A549 (cell line): ENCODE measurements around the gene PIEZO2. TPM values are rescaled to one million over a fixed set of nuclear protein-coding genes. Genes with fewer than 3 reads are reported as not detected.

Source experiments
- ATAC-seq, 2 experiments: fragments of 200-7000 bp in 1 of 2; fragments of >200 bp in 1 of 2; cut with Nextera tagmentation in 1 of 2; cut with Tn5 transposase in 1 of 2; 3 replicates each; pipeline versions ENCODE4 v1.8.0 to v1.9.1; 2018 to 2020; ENCODE audit warnings: mild to moderate bottlenecking in 1 of 2, moderate library complexity in 1 of 2
- CTCF ChIA-PET: fragments of 300-600 bp; sonication (Branson Sonifier 250); formaldehyde crosslinking; extraction: SDS; loops from one replicate; lab custom pipeline; 2021; ENCODE audit warnings: antibody characterized with exemption, inconsistent platforms; lab: Yijun Ruan, JAX
- POLR2A ChIA-PET: fragments of 350-600 bp; formaldehyde crosslinking; extraction: SDS; loops from one replicate; lab custom pipeline; 2021; ENCODE audit warnings: antibody characterized with exemption, inconsistent platforms; lab: Yijun Ruan, JAX
- DNase-seq, 2 experiments: peaks; one replicate each; pipeline versions ENCODE4 v3.0.0 to v3.0.0-alpha.2; 2011 to 2016; ENCODE audit warnings: low read depth in 1 of 2, low spot score in 1 of 2
- FAIRE-seq: peaks from 2 replicates; lab custom pipeline; 2011; peaks lifted over from hg19 to GRCh38; lab: Jason Lieb, UNC
- H3K27ac ChIP-seq, 2 experiments: fragments of >200 bp; sonication (Bioruptor Twin); formaldehyde crosslinking; 3 replicates each; pipeline ENCODE4 v1.5.1; 2016 to 2017
- H3K4me1 ChIP-seq: fragments of >200 bp; sonication (Bioruptor Twin); formaldehyde crosslinking; 3 replicates; pipeline ENCODE4 v1.6.1; 2016
- H3K4me2 ChIP-seq: fragments of >200 bp; sonication (Bioruptor Twin); formaldehyde crosslinking; 3 replicates; pipeline ENCODE4 v1.6.1; 2016
- H3K4me3 ChIP-seq: fragments of >200 bp; sonication (Bioruptor Twin); formaldehyde crosslinking; 3 replicates; pipeline ENCODE4 v1.5.1; 2016
- H3K9me3 ChIP-seq: fragments of >200 bp; sonication (Bioruptor Twin); formaldehyde crosslinking; 3 replicates; pipeline ENCODE4 v1.6.1; 2016
- CBX8 ChIP-seq: fragments of 200-600 bp; sonication (generic); IDR thresholded peaks from 2 replicates; pipeline ENCODE4 v1.6.1; 2016
- CEBPB ChIP-seq, 2 experiments: fragments of >200 bp in 1 of 2; sonication (Bioruptor Twin) in 1 of 2; formaldehyde crosslinking in 1 of 2; IDR thresholded peaks; 2 replicates each; pipeline ENCODE4 v1.6.1; 2012 to 2016
- CHD2 ChIP-seq: fragments of 150-350 bp; IDR thresholded peaks from 2 replicates; pipeline ENCODE4 v1.6.1; 2014; ENCODE audit warnings: low read length; ENCODE audit not compliant: partially characterized antibody
- EHMT2 ChIP-seq: fragments of 200-600 bp; sonication (generic); IDR thresholded peaks from 2 replicates; pipeline ENCODE4 v1.6.1; 2016; ENCODE audit warnings: antibody characterized with exemption, low read depth, mild to moderate bottlenecking, moderate library complexity
- EP300 ChIP-seq, 2 experiments: fragments of >200 bp; sonication (Bioruptor Twin); formaldehyde crosslinking; IDR thresholded peaks; 2 replicates in 1 of 2; 3 replicates in 1 of 2; pipeline ENCODE4 v1.6.1; 2016 to 2017
- ESRRA ChIP-seq: fragments of 150-350 bp; IDR thresholded peaks from 2 replicates; pipeline ENCODE4 v1.6.1; 2014; ENCODE audit warnings: mild to moderate bottlenecking, low read length, borderline replicate concordance
- FOSB ChIP-seq: fragments of 250-450 bp; sonication (Bioruptor Pico); IDR thresholded peaks from 2 replicates; pipeline ENCODE4 v1.5.0; 2020; ENCODE audit warnings: mild to moderate bottlenecking, moderate library complexity
- GATA3 ChIP-seq: IDR thresholded peaks from 2 replicates; pipeline ENCODE4 v1.6.1; 2012; ENCODE audit warnings: borderline replicate concordance
- HDAC2 ChIP-seq: fragments of 200-600 bp; sonication (generic); IDR thresholded peaks from 2 replicates; pipeline ENCODE4 v1.6.1; 2016
- HEYL ChIP-seq: fragments of 250-450 bp; sonication (Bioruptor Pico); IDR thresholded peaks from 2 replicates; pipeline ENCODE4 v1.8.0; 2021; ENCODE audit warnings: mild to moderate bottlenecking, moderate library complexity
- HOXA7 ChIP-seq: fragments of 250-450 bp; sonication (Bioruptor Pico); IDR thresholded peaks from 2 replicates; pipeline ENCODE4 v1.5.0; 2020; ENCODE audit warnings: mild to moderate bottlenecking, moderate library complexity
- JUNB ChIP-seq: fragments of >200 bp; sonication (Bioruptor Twin); formaldehyde crosslinking; IDR thresholded peaks from 2 replicates; pipeline ENCODE4 v1.6.1; 2016
- KDM5A ChIP-seq: fragments of 200-600 bp; sonication (generic); IDR thresholded peaks from 2 replicates; pipeline ENCODE4 v1.6.1; 2016; ENCODE audit warnings: antibody characterized with exemption, mild to moderate bottlenecking
- NFE2L2 ChIP-seq: fragments of 150-350 bp; conservative IDR thresholded peaks from 2 replicates; pipeline ENCODE4 v1.6.1; 2014; ENCODE audit warnings: low read length
- NPAS2 ChIP-seq: fragments of 250-450 bp; sonication (Bioruptor Pico); IDR thresholded peaks from 2 replicates; pipeline ENCODE4 v1.8.0; 2022; ENCODE audit warnings: mild to moderate bottlenecking, moderate library complexity, borderline replicate concordance
- NR3C1 ChIP-seq: fragments of >200 bp; sonication (Bioruptor Twin); formaldehyde crosslinking; IDR thresholded peaks from 3 replicates; pipeline ENCODE4 v1.6.1; 2017
- PHF8 ChIP-seq: fragments of 200-600 bp; sonication (generic); IDR thresholded peaks from 2 replicates; pipeline ENCODE4 v1.6.1; 2016; ENCODE audit warnings: low read depth, mild to moderate bottlenecking, antibody characterized with exemption, moderate library complexity, borderline replicate concordance
- POLR2A ChIP-seq: IDR thresholded peaks from 2 replicates; pipeline ENCODE4 v1.6.1; 2012; ENCODE audit warnings: mild to moderate bottlenecking, low read length
- RAD21 ChIP-seq, 2 experiments: fragments of >200 bp in 1 of 2; sonication (Bioruptor Twin) in 1 of 2; formaldehyde crosslinking in 1 of 2; IDR thresholded peaks in 1 of 2; conservative IDR thresholded peaks in 1 of 2; 2 replicates in 1 of 2; 3 replicates in 1 of 2; pipeline ENCODE4 v1.6.1; 2012 to 2018; ENCODE audit warnings: inconsistent platforms in 1 of 2
- RARB ChIP-seq: fragments of 250-450 bp; sonication (Bioruptor Pico); IDR thresholded peaks from 2 replicates; pipeline ENCODE4 v1.8.0; 2021; ENCODE audit warnings: mild to moderate bottlenecking, moderate library complexity
- RFX5 ChIP-seq: fragments of 450-650 bp; IDR thresholded peaks from 2 replicates; pipeline ENCODE4 v1.7.1; 2014; ENCODE audit warnings: antibody characterized with exemption, mild to moderate bottlenecking, moderate library complexity
- SMC3 ChIP-seq: fragments of >200 bp; sonication (Bioruptor Twin); formaldehyde crosslinking; IDR thresholded peaks from 3 replicates; pipeline ENCODE4 v1.6.1; 2018; ENCODE audit warnings: inconsistent platforms
- TP53 ChIP-seq: fragments of 250-450 bp; sonication (Bioruptor Pico); IDR thresholded peaks from 2 replicates; pipeline ENCODE4 v1.5.0; 2021; ENCODE audit warnings: mild to moderate bottlenecking, moderate library complexity
- ZFP36 ChIP-seq: fragments of 450-650 bp; IDR thresholded peaks from 2 replicates; pipeline ENCODE4 v1.6.1; 2014; ENCODE audit warnings: borderline replicate concordance; ENCODE audit not compliant: partially characterized antibody
- WGBS: methylation state at CpG from one replicate; pipeline ENCODE4 v1.1.6; 2017; ENCODE audit errors: missing lambda C conversion rate; 5-methylcytosine and 5-hydroxymethylcytosine counted together
- polyA plus RNA-seq, 4 experiments: library from polyadenylated mRNA; depleted of rRNA in 3 of 4; stranded (reverse); fragments of >200 nt; fragmentation: RNase III in 1 of 4; extraction: RNeasy Plus Mini Kit Qiagen cat#74134 plus additional on column Dnase treatment in 1 of 4; gene quantifications; 2 replicates in 3 of 4; 3 replicates in 1 of 4; pipeline ENCODE4 v1.2.3, GENCODE V29; 2011 to 2017
- TF ChIP-seq, protein P1 (sequence below): fragments of >200 bp; sonication (Bioruptor Twin); formaldehyde crosslinking; IDR thresholded peaks from 2 replicates; pipeline ENCODE4 v1.6.1; 2016
- TF ChIP-seq, protein P2 (sequence below): IDR thresholded peaks from 2 replicates; pipeline ENCODE4 v1.6.1; 2012
- TF ChIP-seq, protein P3 (sequence below): IDR thresholded peaks from 2 replicates; pipeline ENCODE4 v1.6.1; 2012; ENCODE audit warnings: low read depth, borderline replicate concordance
- TF ChIP-seq, protein P4 (sequence below): fragments of 250-450 bp; sonication (Bioruptor Pico); IDR thresholded peaks from 2 replicates; pipeline ENCODE4 v1.5.0; 2020; ENCODE audit warnings: low read depth, mild to moderate bottlenecking, moderate library complexity

PIEZO2 gene
- polyA plus RNA-seq, 2 of the 4 experiments (the other 2 are of a cell fraction), result 0.80 to 1.6 TPM

DNA sequence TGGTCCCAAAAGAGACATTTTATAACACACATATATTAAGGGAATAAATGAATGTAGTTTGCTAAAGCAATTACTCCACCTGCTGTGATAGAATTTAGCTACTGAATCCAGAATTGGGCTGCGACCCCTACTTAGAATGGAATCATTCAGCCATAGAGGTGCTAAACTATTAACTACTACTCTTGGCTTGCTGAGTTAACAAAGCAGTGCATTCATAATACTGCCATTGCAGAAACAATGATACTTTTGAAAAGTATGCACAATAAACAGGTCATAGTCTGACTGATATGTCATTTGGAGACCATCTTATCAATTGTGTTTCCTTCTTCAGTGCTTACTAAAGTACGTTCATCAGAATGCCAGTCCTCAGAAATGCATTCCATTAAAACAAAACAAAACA, 273.6 kb downstream of the PIEZO2 start:
- DNase-seq, result no peak
- no peak overlapping the region for H3K4me2 ChIP-seq
- TF ChIP-seq NR3C1 (no peak), RAD21 (conservative IDR thresholded peaks at IDR 0.05 in 1 of 2, IDR thresholded peaks at IDR 0.05 in 1 of 2) (no peak), RFX5 (no peak), NPAS2 (CRISPR knock-in tag) (no peak), HEYL (CRISPR knock-in tag) (no peak)
- ChIA-PET CTCF (interaction anchor here (2.1 kb wide), 1 partner anchor 24 kb away, joined by 7 read pairs; no protein-coding TSS in a partner anchor), POLR2A (no interaction called here)
- no peak overlapping the region for H3K27ac ChIP-seq
- FAIRE-seq, result no peak
- no peak overlapping the region for H3K4me3 ChIP-seq
- ATAC-seq, result no peak
- no peaks in the 10 kb centered on the region for H3K9me3 ChIP-seq
- H3K4me1 ChIP-seq, result no peaks in the 10 kb centered on the region
- WGBS, result 41% methylated on average over 2 of the region's 2 CpGs

DNA sequence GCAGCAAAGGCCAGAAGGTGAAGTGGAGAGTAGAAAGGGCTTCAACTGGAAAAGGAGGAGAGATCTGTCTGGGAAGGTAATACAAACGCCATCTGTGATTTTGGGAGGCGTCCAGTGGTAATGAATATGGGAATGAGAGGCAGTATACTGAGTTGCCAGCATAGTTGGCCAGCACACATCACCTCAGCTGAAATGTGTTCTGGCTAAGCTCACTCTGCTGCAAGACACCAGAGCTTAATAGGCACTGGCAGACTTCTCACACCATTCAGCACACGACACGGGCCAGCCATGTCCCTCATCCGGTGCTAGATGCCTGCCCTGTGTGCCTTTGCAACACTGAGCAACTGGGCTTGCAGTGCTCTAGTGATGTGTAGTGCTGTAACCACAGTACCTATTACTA, 277.1 kb downstream of the PIEZO2 start:
- Histone ChIP-seq H3K9me3 (no peaks in the 10 kb centered on the region), H3K4me1 (no peaks in the 10 kb centered on the region)
- ATAC-seq, result no peak
- CTCF ChIA-PET, result no interaction called here
- no peak for TF ChIP-seq RAD21 (conservative IDR thresholded peaks at IDR 0.05 in 1 of 2, IDR thresholded peaks at IDR 0.05 in 1 of 2)
- TF ChIP-seq POLR2A, result no peak
- no peak for TF ChIP-seq SMC3
- no peak for TF ChIP-seq ZFP36
- no peak for TF ChIP-seq NFE2L2
- TF ChIP-seq HOXA7, result no peak
- TF ChIP-seq HDAC2, result no peak
- TF ChIP-seq, protein P1, sequence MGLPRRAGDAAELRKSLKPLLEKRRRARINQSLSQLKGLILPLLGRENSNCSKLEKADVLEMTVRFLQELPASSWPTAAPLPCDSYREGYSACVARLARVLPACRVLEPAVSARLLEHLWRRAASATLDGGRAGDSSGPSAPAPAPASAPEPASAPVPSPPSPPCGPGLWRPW, result no peak
- TF ChIP-seq FOSB, result no peak
- TF ChIP-seq CEBPB (IDR thresholded peaks at IDR 0.05), result no peak
- TF ChIP-seq ESRRA, result no peak
- no peak for TF ChIP-seq KDM5A
- no peak for TF ChIP-seq GATA3
- TF ChIP-seq, protein P2, sequence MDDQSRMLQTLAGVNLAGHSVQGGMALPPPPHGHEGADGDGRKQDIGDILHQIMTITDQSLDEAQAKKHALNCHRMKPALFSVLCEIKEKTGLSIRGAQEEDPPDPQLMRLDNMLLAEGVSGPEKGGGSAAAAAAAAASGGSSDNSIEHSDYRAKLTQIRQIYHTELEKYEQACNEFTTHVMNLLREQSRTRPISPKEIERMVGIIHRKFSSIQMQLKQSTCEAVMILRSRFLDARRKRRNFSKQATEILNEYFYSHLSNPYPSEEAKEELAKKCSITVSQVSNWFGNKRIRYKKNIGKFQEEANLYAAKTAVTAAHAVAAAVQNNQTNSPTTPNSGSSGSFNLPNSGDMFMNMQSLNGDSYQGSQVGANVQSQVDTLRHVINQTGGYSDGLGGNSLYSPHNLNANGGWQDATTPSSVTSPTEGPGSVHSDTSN, result no peak
- no peak for TF ChIP-seq TP53 (CRISPR knock-in tag)
- TF ChIP-seq HEYL (CRISPR knock-in tag), result no peak
- no peak for TF ChIP-seq CBX8
- TF ChIP-seq PHF8, result no peak
- TF ChIP-seq CHD2, result no peak
- no peak for TF ChIP-seq RARB
- TF ChIP-seq, all 56 proteins: peak for 0
- Histone ChIP-seq H3K4me2 (no peak overlapping the region), H3K27ac (no peak overlapping the region), H3K4me3 (no peak overlapping the region)
- POLR2A ChIA-PET, result no interaction called here
- DNase-seq (no peak), FAIRE-seq (no peak)
- 7% methylated on average over 5 of the region's 5 CpGs for WGBS

DNA sequence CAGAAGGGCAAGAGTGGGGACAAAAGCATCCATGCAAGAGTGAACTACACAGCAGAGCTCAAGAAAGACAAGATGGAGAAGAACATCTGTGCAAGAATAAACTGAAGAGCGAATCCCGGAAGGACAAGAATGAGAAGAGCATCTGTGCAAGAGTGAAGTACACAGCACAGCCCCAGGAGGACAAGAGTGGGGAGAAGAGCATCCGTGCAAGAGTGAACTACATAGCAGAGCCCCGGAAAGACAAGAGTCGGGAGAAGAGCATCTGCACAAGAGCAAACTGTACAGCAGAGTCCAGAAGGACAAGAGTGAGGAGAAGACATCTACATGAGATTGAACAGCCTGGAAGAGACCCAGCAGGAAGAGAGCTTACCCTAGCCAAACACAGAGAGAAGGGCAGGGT, 284.6 kb downstream of the PIEZO2 start:
- H3K4me3 ChIP-seq, result no peak overlapping the region
- ChIA-PET CTCF (interaction anchor here (1.1 kb wide), 1 partner anchor 13 kb away, joined by 7 read pairs; no protein-coding TSS in a partner anchor), POLR2A (no interaction called here)
- no peaks in the 10 kb centered on the region for H3K4me1 ChIP-seq
- H3K27ac ChIP-seq, result no peak overlapping the region
- ATAC-seq (no peak), FAIRE-seq (no peak), DNase-seq (no peak)
- H3K9me3 ChIP-seq, result no peaks in the 10 kb centered on the region
- no peak overlapping the region for H3K4me2 ChIP-seq
- TF ChIP-seq EP300 (IDR thresholded peaks at IDR 0.05) (no peak), JUNB (no peak), HEYL (CRISPR knock-in tag) (no peak), CBX8 (no peak), RAD21 (conservative IDR thresholded peaks at IDR 0.05 in 1 of 2, IDR thresholded peaks at IDR 0.05 in 1 of 2) (no peak), EHMT2 (no peak), SMC3 (no peak)
- TF ChIP-seq, protein P3, sequence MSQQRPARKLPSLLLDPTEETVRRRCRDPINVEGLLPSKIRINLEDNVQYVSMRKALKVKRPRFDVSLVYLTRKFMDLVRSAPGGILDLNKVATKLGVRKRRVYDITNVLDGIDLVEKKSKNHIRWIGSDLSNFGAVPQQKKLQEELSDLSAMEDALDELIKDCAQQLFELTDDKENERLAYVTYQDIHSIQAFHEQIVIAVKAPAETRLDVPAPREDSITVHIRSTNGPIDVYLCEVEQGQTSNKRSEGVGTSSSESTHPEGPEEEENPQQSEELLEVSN, result no peak
- TF ChIP-seq, protein P2, result no peak
- TF ChIP-seq, protein P4, sequence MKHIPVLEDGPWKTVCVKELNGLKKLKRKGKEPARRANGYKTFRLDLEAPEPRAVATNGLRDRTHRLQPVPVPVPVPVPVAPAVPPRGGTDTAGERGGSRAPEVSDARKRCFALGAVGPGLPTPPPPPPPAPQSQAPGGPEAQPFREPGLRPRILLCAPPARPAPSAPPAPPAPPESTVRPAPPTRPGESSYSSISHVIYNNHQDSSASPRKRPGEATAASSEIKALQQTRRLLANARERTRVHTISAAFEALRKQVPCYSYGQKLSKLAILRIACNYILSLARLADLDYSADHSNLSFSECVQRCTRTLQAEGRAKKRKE, result no peak
- WGBS, result 4% methylated on average over 5 of the region's 5 CpGs
